B cell (primary cell): Measurements from ENCODE around the gene MRPL34. TPM values are rescaled to one million over a fixed set of nuclear protein-coding genes. Genes with fewer than 3 reads are reported as not detected.

Source experiments
- ATAC-seq: fragments of 200-7000 bp; cut with Tn5 transposase; one replicate; pipeline ENCODE4 v1.10.0; 2021; ENCODE audit warnings: low read depth, mild to moderate bottlenecking, moderate number of reproducible peaks, moderate library complexity
- CTCF ChIA-PET: fragments of 350-600 bp; sonication (Branson Sonifier 250); formaldehyde crosslinking; loops from one replicate; lab custom pipeline; 2021; ENCODE audit warnings: antibody characterized with exemption, inconsistent platforms; lab: Charles Lee
- POLR2A ChIA-PET: fragments of 350-600 bp; sonication (Branson Sonifier 250); formaldehyde crosslinking; loops from one replicate; lab custom pipeline; 2021; ENCODE audit warnings: antibody characterized with exemption; lab: Charles Lee
- DNase-seq: peaks from one replicate; pipeline ENCODE4 v3.0.0; 2013
- H2AFZ ChIP-seq: 2 replicates; pipeline ENCODE4 v1.6.1; 2012; ENCODE audit warnings: mild to moderate bottlenecking, low read depth, low read length; ENCODE audit not compliant: insufficient read depth, poor library complexity, severe bottlenecking
- H3K27ac ChIP-seq, 2 donors: 1 replicate in 1 of 2; 2 replicates in 1 of 2; pipeline ENCODE4 v1.5.1; 2012 to 2013; ENCODE audit warnings: low read length in 2 of 2, mild to moderate bottlenecking in 2 of 2, moderate library complexity in 1 of 2
- H3K27me3 ChIP-seq, 4 experiments: fragments of 200-600 bp in 1 of 4; sonication (generic) in 1 of 4; replicated peaks in 1 of 4; 1 replicate in 2 of 4; 2 replicates in 2 of 4; pipeline versions ENCODE4 v1.6.1 to v1.7.0; 2013 to 2016; ENCODE audit warnings: low read length in 3 of 4, mild to moderate bottlenecking in 2 of 4, mixed read lengths in 1 of 4, moderate library complexity in 1 of 4; ENCODE audit not compliant: insufficient read depth in 4 of 4, control insufficient read depth in 3 of 4; ENCODE audit errors: control extremely low read depth in 1 of 4
- H3K36me3 ChIP-seq, 2 experiments: replicated peaks in 1 of 2; 1 replicate in 1 of 2; 2 replicates in 1 of 2; pipeline versions ENCODE4 v1.6.1 to v1.7.1; 2013; ENCODE audit warnings: low read length in 1 of 2; ENCODE audit not compliant: insufficient read depth in 2 of 2, control insufficient read depth in 1 of 2; ENCODE audit errors: control extremely low read depth in 1 of 2, extremely low read depth in 1 of 2
- H3K4me1 ChIP-seq, 2 donors: fragments of 200-600 bp in 1 of 2; sonication (generic) in 1 of 2; 1 replicate in 1 of 2; 2 replicates in 1 of 2; pipeline versions ENCODE4 v1.5.1 to v1.6.1; 2013 to 2017; ENCODE audit warnings: low read length in 2 of 2; ENCODE audit not compliant: control insufficient read depth in 2 of 2, insufficient read depth in 2 of 2
- H3K4me2 ChIP-seq: replicated peaks from 2 replicates; pipeline ENCODE3; 2012; ENCODE audit warnings: mild to moderate bottlenecking, low read depth, low read length; ENCODE audit not compliant: poor library complexity, severe bottlenecking
- H3K4me3 ChIP-seq, 5 experiments: fragments of 200-600 bp in 1 of 5; sonication (generic) in 1 of 5; 1 replicate in 3 of 5; 2 replicates in 2 of 5; pipeline versions ENCODE4 v1.5.1 to v1.7.0; 2011 to 2016; ENCODE audit warnings: low read length in 4 of 5, mild to moderate bottlenecking in 4 of 5, low read depth in 2 of 5, control low read depth in 1 of 5, moderate library complexity in 1 of 5; ENCODE audit not compliant: insufficient read depth in 1 of 5; ENCODE audit errors: control extremely low read depth in 1 of 5, extremely low read depth in 1 of 5
- H3K79me2 ChIP-seq: fragments of 200-600 bp; sonication (generic); one replicate; pipeline ENCODE4 v1.6.0; 2016; ENCODE audit warnings: low read length; ENCODE audit not compliant: control insufficient read depth, insufficient read depth
- H3K9ac ChIP-seq: fragments of 200-600 bp; sonication (generic); 2 replicates; pipeline ENCODE4 v1.6.1; 2017; ENCODE audit warnings: mild to moderate bottlenecking, low read length, moderate library complexity
- H3K9me3 ChIP-seq, 3 donors: one replicate each; pipeline versions ENCODE4 v1.6.1 to v1.7.1; 2013; ENCODE audit warnings: low read length in 2 of 3; ENCODE audit not compliant: control insufficient read depth in 2 of 3, insufficient read depth in 1 of 3; ENCODE audit errors: control extremely low read depth in 1 of 3
- H4K20me1 ChIP-seq: 2 replicates; pipeline ENCODE4 v1.6.0; 2012; ENCODE audit warnings: mild to moderate bottlenecking, low read length; ENCODE audit not compliant: insufficient read depth, control insufficient read depth, poor library complexity, severe bottlenecking
- H3K27ac Mint-ChIP-seq: one replicate; pipeline ENCODE4 v1.8.0; 2021; ENCODE audit warnings: mixed read lengths
- H3K27me3 Mint-ChIP-seq: one replicate; pipeline ENCODE4 v1.8.0; 2021; ENCODE audit warnings: mixed read lengths
- H3K4me1 Mint-ChIP-seq: one replicate; pipeline ENCODE4 v1.8.0; 2021; ENCODE audit warnings: mixed read lengths
- H3K4me3 Mint-ChIP-seq: one replicate; pipeline ENCODE4 v1.8.0; 2021; ENCODE audit warnings: mixed read lengths
- H3K9me3 Mint-ChIP-seq: one replicate; pipeline ENCODE4 v1.8.0; 2022; ENCODE audit warnings: mixed read lengths; ENCODE audit not compliant: insufficient read depth
- CTCF ChIP-seq: fragments of 200-600 bp; IDR thresholded peaks from one replicate; pipeline ENCODE4 v1.8.0; 2022; ENCODE audit warnings: antibody characterized with exemption, mild to moderate bottlenecking
- EZH2 ChIP-seq: IDR thresholded peaks from 2 replicates; pipeline ENCODE4 v1.6.1; 2012; ENCODE audit warnings: borderline replicate concordance, low read depth, mild to moderate bottlenecking, moderate library complexity, low read length; ENCODE audit not compliant: insufficient read depth, poor library complexity, severe bottlenecking
- WGBS: methylation state at CpG from one replicate; pipeline ENCODE4 v1.1.5; 2013; ENCODE audit warnings: missing lambda C conversion rate; ENCODE audit not compliant: insufficient coverage; 5-methylcytosine and 5-hydroxymethylcytosine counted together
- intact Hi-C: fragments of 100-400 bp; cut with micrococcal nuclease; formaldehyde crosslinking; loops from one replicate; pipeline ENCODE4 v1.10.0; 2022
- polyA plus RNA-seq: library from polyadenylated mRNA; depleted of rRNA; stranded (reverse); fragments of >200 nt; gene quantifications from 2 replicates; pipeline ENCODE4 v1.2.3, GENCODE V29; 2012
- total RNA-seq, 2 donors: library from RNA; stranded (reverse); fragments of 120-200 nt in 1 of 2; gene quantifications; 1 replicate in 1 of 2; 2 replicates in 1 of 2; pipeline versions ENCODE4 v1.2.3 to v1.2.4, GENCODE V29; 2013 to 2022

Gene MRPL34
- total and polyA plus RNA-seq, 2 donors (not counting 1 experiment from before 2014, with no cell fraction given): 16.5 to 45.7 TPM

DNA sequence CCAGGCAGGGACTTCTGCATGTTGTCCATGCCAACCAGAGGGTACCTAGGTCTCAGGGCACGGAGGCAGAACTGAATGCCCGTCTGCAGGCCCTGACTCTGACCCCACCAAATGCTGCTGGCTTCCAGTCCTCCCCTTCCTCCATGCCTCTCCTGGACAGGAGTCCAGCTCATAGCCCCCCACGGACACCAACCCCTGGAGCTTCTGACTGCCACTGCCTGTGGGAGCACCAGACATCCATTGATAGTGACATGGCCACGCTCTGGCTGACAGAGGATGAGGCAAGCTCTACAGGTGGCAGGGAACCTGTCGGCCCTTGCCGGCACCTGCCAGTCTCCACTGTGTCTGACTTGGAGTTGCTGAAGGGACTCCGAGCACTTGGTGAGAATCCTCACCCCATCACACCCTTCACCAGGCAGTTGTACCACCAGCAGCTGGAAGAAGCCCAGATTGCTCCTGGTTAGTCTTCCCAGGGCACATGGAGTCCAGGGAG, 22.1 kb upstream of the MRPL34 start:
- H3K79me2 ChIP-seq: no peaks in the 10 kb centered on the region
- POLR2A ChIA-PET: interaction anchor here (1.1 kb wide), 1 partner anchor 22 kb away, joined by 12 read pairs; no protein-coding TSS in a partner anchor
- peaks cover 8% of the 10 kb centered on the region for H3K4me1 Mint-ChIP-seq
- H3K4me3 ChIP-seq: no peak overlapping the region
- peak overlapping the region; percentile 32 for H3K4me3 Mint-ChIP-seq
- H3K9ac ChIP-seq: no peak overlapping the region
- peaks cover 5 to 21% of the 10 kb centered on the region in 2 donors for H3K4me1 ChIP-seq
- no peaks in the 10 kb centered on the region for H3K27me3 ChIP-seq
- TF ChIP-seq EZH2 (no peak), CTCF (no peak)
- no peak overlapping the region for H2AFZ ChIP-seq
- ATAC-seq: no peak
- no peak overlapping the region for H3K4me2 ChIP-seq
- H3K27ac Mint-ChIP-seq: no peak overlapping the region
- peaks cover 0 to 13% of the 10 kb centered on the region in 2 experiments for H3K36me3 ChIP-seq
- CTCF ChIA-PET: interaction anchor here (0.8 to 5.9 kb wide), 19 partner anchors 9 to 565 kb away, joined by 3 to 52 read pairs (median 4); partner anchors contain the start of genes BABAM1, MRPL34, USE1 and USHBP1
- H3K27ac ChIP-seq: no peak overlapping the region
- H3K27me3 Mint-ChIP-seq: no peaks in the 10 kb centered on the region
- no peaks in the 10 kb centered on the region for H4K20me1 ChIP-seq
- peak; percentile 34 for DNase-seq
- 90% methylated on average over 6 of the region's 7 CpGs for WGBS
- intact Hi-C loops: loop anchor here (2.0 to 10.0 kb wide), 3 partner anchors 449 to 569 kb away; no protein-coding TSS in a partner anchor
- no peaks in the 10 kb centered on the region for H3K9me3 Mint-ChIP-seq
- H3K9me3 ChIP-seq: no peaks in the 10 kb centered on the region

DNA sequence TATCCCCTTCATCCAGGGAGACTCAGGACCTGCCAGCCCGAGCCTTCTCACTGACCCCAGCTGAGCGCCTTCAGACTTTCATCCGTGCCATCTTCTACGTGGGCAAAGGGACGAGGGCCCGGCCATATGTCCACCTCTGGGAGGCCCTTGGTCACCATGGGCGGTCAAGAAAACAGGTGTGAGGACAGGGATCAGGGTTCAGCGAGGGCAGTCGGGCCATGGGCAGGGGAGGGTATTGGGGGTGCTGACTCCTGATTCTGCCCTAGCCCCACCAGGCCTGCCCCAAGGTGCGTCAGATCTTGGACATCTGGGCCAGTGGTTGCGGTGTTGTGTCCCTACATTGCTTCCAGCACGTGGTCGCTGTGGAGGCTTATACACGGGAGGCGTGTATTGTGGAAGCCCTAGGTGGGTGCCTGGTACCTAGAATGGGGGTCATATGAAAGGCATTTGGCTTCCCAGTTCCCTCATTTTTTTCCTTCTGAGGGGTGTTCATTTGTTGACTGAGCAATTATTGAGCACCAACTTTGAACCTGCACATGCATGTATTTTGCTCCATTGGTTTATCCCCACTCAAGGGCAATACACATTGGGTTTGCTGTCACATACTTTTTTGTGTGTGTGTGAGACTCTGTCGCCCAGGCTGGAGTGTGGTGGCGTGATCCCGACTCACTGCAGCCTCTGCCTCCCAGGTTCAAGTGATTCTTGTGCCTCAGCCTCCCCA, 20.1 kb upstream of the MRPL34 start:
- no peaks in the 10 kb centered on the region for H3K27me3 Mint-ChIP-seq
- POLR2A ChIA-PET: no interaction called here
- no peak for TF ChIP-seq CTCF
- TF ChIP-seq EZH2: no peak

More for the DNA sequence above, 20.1 kb upstream of the MRPL34 start:
- Mint-ChIP-seq H3K4me3 (no peak overlapping the region), H3K27ac (no peak overlapping the region), H3K9me3 (no peaks in the 10 kb centered on the region), H3K4me1 (peaks cover 10% of the 10 kb centered on the region)
- Histone ChIP-seq H3K9ac (no peak overlapping the region), H3K9me3 (no peaks in the 10 kb centered on the region), H3K27ac (no peak overlapping the region), H3K79me2 (no peaks in the 10 kb centered on the region), H3K36me3 (peaks cover 0 to 5% of the 10 kb centered on the region in 2 experiments), H3K4me2 (no peak overlapping the region), H3K27me3 (no peaks in the 10 kb centered on the region), H3K4me3 (no peak overlapping the region), H2AFZ (no peak overlapping the region), H3K4me1 (peaks cover 5 to 24% of the 10 kb centered on the region in 2 donors), H4K20me1 (no peaks in the 10 kb centered on the region)
- ATAC-seq (no peak), DNase-seq (no peak)
- CTCF ChIA-PET: interaction anchor here (2.2 kb wide), 1 partner anchor 506 kb away, joined by 8 read pairs; no protein-coding TSS in a partner anchor
- WGBS: 98% methylated on average over 15 of the region's 18 CpGs
- intact Hi-C loops: loop anchor here (10.0 kb wide), 1 partner anchor 451 kb away; no protein-coding TSS in a partner anchor
